B cell (primary cell): Measurements from ENCODE around the gene USP6NL. TPM values are rescaled to one million over a fixed set of nuclear protein-coding genes. Genes with fewer than 3 reads are reported as not detected.

ENCODE experiments used
- ATAC-seq: fragments of 200-7000 bp; cut with Tn5 transposase; one replicate; pipeline ENCODE4 v1.10.0; 2021; ENCODE audit warnings: low read depth, mild to moderate bottlenecking, moderate number of reproducible peaks, moderate library complexity
- CTCF ChIA-PET: fragments of 350-600 bp; sonication (Branson Sonifier 250); formaldehyde crosslinking; loops from one replicate; lab custom pipeline; 2021; ENCODE audit warnings: antibody characterized with exemption, inconsistent platforms; lab: Charles Lee
- POLR2A ChIA-PET: fragments of 350-600 bp; sonication (Branson Sonifier 250); formaldehyde crosslinking; loops from one replicate; lab custom pipeline; 2021; ENCODE audit warnings: antibody characterized with exemption; lab: Charles Lee
- DNase-seq: peaks from one replicate; pipeline ENCODE4 v3.0.0; 2013
- H2AFZ ChIP-seq: 2 replicates; pipeline ENCODE4 v1.6.1; 2012; ENCODE audit warnings: mild to moderate bottlenecking, low read depth, low read length; ENCODE audit not compliant: insufficient read depth, poor library complexity, severe bottlenecking
- H3K27ac ChIP-seq, 2 donors: 1 replicate in 1 of 2; 2 replicates in 1 of 2; pipeline ENCODE4 v1.5.1; 2012 to 2013; ENCODE audit warnings: low read length in 2 of 2, mild to moderate bottlenecking in 2 of 2, moderate library complexity in 1 of 2
- H3K27me3 ChIP-seq, 4 experiments: fragments of 200-600 bp in 1 of 4; sonication (generic) in 1 of 4; replicated peaks in 1 of 4; 1 replicate in 2 of 4; 2 replicates in 2 of 4; pipeline versions ENCODE4 v1.6.1 to v1.7.0; 2013 to 2016; ENCODE audit warnings: low read length in 3 of 4, mild to moderate bottlenecking in 2 of 4, mixed read lengths in 1 of 4, moderate library complexity in 1 of 4; ENCODE audit not compliant: insufficient read depth in 4 of 4, control insufficient read depth in 3 of 4; ENCODE audit errors: control extremely low read depth in 1 of 4
- H3K36me3 ChIP-seq, 2 experiments: replicated peaks in 1 of 2; 1 replicate in 1 of 2; 2 replicates in 1 of 2; pipeline versions ENCODE4 v1.6.1 to v1.7.1; 2013; ENCODE audit warnings: low read length in 1 of 2; ENCODE audit not compliant: insufficient read depth in 2 of 2, control insufficient read depth in 1 of 2; ENCODE audit errors: control extremely low read depth in 1 of 2, extremely low read depth in 1 of 2
- H3K4me1 ChIP-seq, 2 donors: fragments of 200-600 bp in 1 of 2; sonication (generic) in 1 of 2; 1 replicate in 1 of 2; 2 replicates in 1 of 2; pipeline versions ENCODE4 v1.5.1 to v1.6.1; 2013 to 2017; ENCODE audit warnings: low read length in 2 of 2; ENCODE audit not compliant: control insufficient read depth in 2 of 2, insufficient read depth in 2 of 2
- H3K4me2 ChIP-seq: replicated peaks from 2 replicates; pipeline ENCODE3; 2012; ENCODE audit warnings: mild to moderate bottlenecking, low read depth, low read length; ENCODE audit not compliant: poor library complexity, severe bottlenecking
- H3K4me3 ChIP-seq, 5 experiments: fragments of 200-600 bp in 1 of 5; sonication (generic) in 1 of 5; 1 replicate in 3 of 5; 2 replicates in 2 of 5; pipeline versions ENCODE4 v1.5.1 to v1.7.0; 2011 to 2016; ENCODE audit warnings: low read length in 4 of 5, mild to moderate bottlenecking in 4 of 5, low read depth in 2 of 5, control low read depth in 1 of 5, moderate library complexity in 1 of 5; ENCODE audit not compliant: insufficient read depth in 1 of 5; ENCODE audit errors: control extremely low read depth in 1 of 5, extremely low read depth in 1 of 5
- H3K79me2 ChIP-seq: fragments of 200-600 bp; sonication (generic); one replicate; pipeline ENCODE4 v1.6.0; 2016; ENCODE audit warnings: low read length; ENCODE audit not compliant: control insufficient read depth, insufficient read depth
- H3K9ac ChIP-seq: fragments of 200-600 bp; sonication (generic); 2 replicates; pipeline ENCODE4 v1.6.1; 2017; ENCODE audit warnings: mild to moderate bottlenecking, low read length, moderate library complexity
- H3K9me3 ChIP-seq, 3 donors: one replicate each; pipeline versions ENCODE4 v1.6.1 to v1.7.1; 2013; ENCODE audit warnings: low read length in 2 of 3; ENCODE audit not compliant: control insufficient read depth in 2 of 3, insufficient read depth in 1 of 3; ENCODE audit errors: control extremely low read depth in 1 of 3
- H4K20me1 ChIP-seq: 2 replicates; pipeline ENCODE4 v1.6.0; 2012; ENCODE audit warnings: mild to moderate bottlenecking, low read length; ENCODE audit not compliant: insufficient read depth, control insufficient read depth, poor library complexity, severe bottlenecking
- H3K27ac Mint-ChIP-seq: one replicate; pipeline ENCODE4 v1.8.0; 2021; ENCODE audit warnings: mixed read lengths
- H3K27me3 Mint-ChIP-seq: one replicate; pipeline ENCODE4 v1.8.0; 2021; ENCODE audit warnings: mixed read lengths
- H3K4me1 Mint-ChIP-seq: one replicate; pipeline ENCODE4 v1.8.0; 2021; ENCODE audit warnings: mixed read lengths
- H3K4me3 Mint-ChIP-seq: one replicate; pipeline ENCODE4 v1.8.0; 2021; ENCODE audit warnings: mixed read lengths
- H3K9me3 Mint-ChIP-seq: one replicate; pipeline ENCODE4 v1.8.0; 2022; ENCODE audit warnings: mixed read lengths; ENCODE audit not compliant: insufficient read depth
- CTCF ChIP-seq: fragments of 200-600 bp; IDR thresholded peaks from one replicate; pipeline ENCODE4 v1.8.0; 2022; ENCODE audit warnings: antibody characterized with exemption, mild to moderate bottlenecking
- EZH2 ChIP-seq: IDR thresholded peaks from 2 replicates; pipeline ENCODE4 v1.6.1; 2012; ENCODE audit warnings: borderline replicate concordance, low read depth, mild to moderate bottlenecking, moderate library complexity, low read length; ENCODE audit not compliant: insufficient read depth, poor library complexity, severe bottlenecking
- WGBS: methylation state at CpG from one replicate; pipeline ENCODE4 v1.1.5; 2013; ENCODE audit warnings: missing lambda C conversion rate; ENCODE audit not compliant: insufficient coverage; 5-methylcytosine and 5-hydroxymethylcytosine counted together
- intact Hi-C: fragments of 100-400 bp; cut with micrococcal nuclease; formaldehyde crosslinking; loops from one replicate; pipeline ENCODE4 v1.10.0; 2022
- polyA plus RNA-seq: library from polyadenylated mRNA; depleted of rRNA; stranded (reverse); fragments of >200 nt; gene quantifications from 2 replicates; pipeline ENCODE4 v1.2.3, GENCODE V29; 2012
- total RNA-seq, 2 donors: library from RNA; stranded (reverse); fragments of 120-200 nt in 1 of 2; gene quantifications; 1 replicate in 1 of 2; 2 replicates in 1 of 2; pipeline versions ENCODE4 v1.2.3 to v1.2.4, GENCODE V29; 2013 to 2022

USP6NL gene
- total and polyA plus RNA-seq, 2 donors (not counting 1 experiment from before 2014, with no cell fraction given): 27.0 to 61.5 TPM

GRCh38 chr10:11586170-11586569 is 25.3 kb downstream of the USP6NL start:
- H3K4me1 Mint-ChIP-seq: peaks cover 58% of the 10 kb centered on the region
- Histone ChIP-seq H3K27ac (peak overlapping the region in 1 of 2 donors; percentile 19), H3K9me3 (peaks cover 4 to 15% (median 5%) of the 10 kb centered on the region in 3 donors), H3K9ac (no peak overlapping the region), H3K27me3 (no peaks in the 10 kb centered on the region), H3K4me2 (peak overlapping the region; percentile 5), H3K36me3 (peaks cover 4 to 21% of the 10 kb centered on the region in 2 experiments), H3K4me1 (peaks cover 21 to 38% of the 10 kb centered on the region in 2 donors), H2AFZ (no peak overlapping the region), H3K79me2 (peaks cover 99% of the 10 kb centered on the region), H3K4me3 (no peak overlapping the region), H4K20me1 (peaks cover 8% of the 10 kb centered on the region)
- H3K9me3 Mint-ChIP-seq: no peaks in the 10 kb centered on the region
- no peaks in the 10 kb centered on the region for H3K27me3 Mint-ChIP-seq
- no peak for DNase-seq
- intact Hi-C loops: no loop called here
- no peak overlapping the region for H3K4me3 Mint-ChIP-seq
- ChIA-PET CTCF (interaction anchor here (0.7 kb wide), 3 partner anchors 14 to 172 kb away, joined by 3 to 6 read pairs (median 5); no protein-coding TSS in a partner anchor), POLR2A (no interaction called here)
- TF ChIP-seq EZH2 (no peak), CTCF (no peak)
- no peak for ATAC-seq
- peak overlapping the region; percentile 20 for H3K27ac Mint-ChIP-seq

- Histone ChIP-seq H2AFZ (no peak overlapping the region), H3K9me3 (peaks cover 4 to 15% (median 5%) of the 10 kb centered on the region in 3 donors), H3K79me2 (peaks cover 97% of the 10 kb centered on the region), H3K4me2 (no peak overlapping the region), H3K36me3 (peaks cover 3 to 17% of the 10 kb centered on the region in 2 experiments), H3K9ac (no peak overlapping the region), H3K27ac (peak overlapping the region in 1 of 2 donors; percentile 58), H3K27me3 (no peaks in the 10 kb centered on the region), H3K4me3 (no peak overlapping the region), H3K4me1 (peaks cover 38 to 41% of the 10 kb centered on the region in 2 donors), H4K20me1 (peaks cover 15% of the 10 kb centered on the region)
- no peaks in the 10 kb centered on the region for H3K9me3 Mint-ChIP-seq
- peak overlapping the region; percentile 73 for H3K27ac Mint-ChIP-seq
- ChIA-PET POLR2A (no interaction called here), CTCF (interaction anchor here (1.8 kb wide), 1 partner anchor 66 kb away, joined by 5 read pairs; no protein-coding TSS in a partner anchor)
- intact Hi-C loops: no loop called here
- H3K27me3 Mint-ChIP-seq: no peaks in the 10 kb centered on the region
- ATAC-seq: no peak
- DNase-seq: no peak
- H3K4me1 Mint-ChIP-seq: peaks cover 56% of the 10 kb centered on the region
- TF ChIP-seq CTCF: no peak
- no peak for TF ChIP-seq EZH2
- H3K4me3 Mint-ChIP-seq: no peak overlapping the region
- WGBS: 50% methylated on average over 2 of the region's 2 CpGs
Measured at GRCh38 chr10:11581213-11581612, 30.2 kb downstream of the USP6NL start.
